GM10847 (cell line): ENCODE results near the gene ASB8.

Source experiments
- POLR2A ChIP-seq: IDR thresholded peaks from 2 replicates; pipeline ENCODE4 v1.6.1; 2011; ENCODE audit not compliant: insufficient read length; ENCODE audit errors: extremely low read depth

Gene ASB8

GRCh38 chr12:48105321-48105866, 51.9 kb downstream of the ASB8 start:
- no peak for TF ChIP-seq POLR2A

DNA sequence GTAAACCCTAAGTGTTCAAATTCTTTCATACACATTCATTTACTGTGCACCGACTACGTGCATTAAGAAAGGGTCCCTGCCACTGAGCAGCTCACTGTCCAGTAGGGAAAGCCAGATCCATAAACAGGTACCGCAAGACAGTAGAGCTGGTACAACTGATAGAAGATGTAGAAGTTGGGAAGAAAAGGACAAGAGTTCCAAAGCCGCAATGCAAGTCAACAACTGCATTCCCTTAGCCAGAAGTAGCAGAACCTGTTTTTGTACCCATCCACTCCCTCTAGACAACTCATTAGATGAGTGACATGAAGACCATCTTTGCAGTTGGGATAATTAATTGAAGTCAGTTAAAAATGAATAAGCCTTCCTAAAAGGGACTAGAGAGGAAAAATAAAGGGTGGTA, 52.8 kb downstream of the ASB8 start:
- TF ChIP-seq POLR2A: no peak
